Measurements from ENCODE around the gene CD2AP. TPM values are rescaled to one million over a fixed set of nuclear protein-coding genes. Genes with fewer than 3 reads are reported as not detected.
"Not testable (repeated sequence)": the region's sequence is repeated elsewhere in the genome, so short reads cannot be mapped to it uniquely, and the experiment has no call there.

CD2AP gene
- total RNA-seq, 1 experiment from 2014 or later: 29.7 TPM

DNA sequence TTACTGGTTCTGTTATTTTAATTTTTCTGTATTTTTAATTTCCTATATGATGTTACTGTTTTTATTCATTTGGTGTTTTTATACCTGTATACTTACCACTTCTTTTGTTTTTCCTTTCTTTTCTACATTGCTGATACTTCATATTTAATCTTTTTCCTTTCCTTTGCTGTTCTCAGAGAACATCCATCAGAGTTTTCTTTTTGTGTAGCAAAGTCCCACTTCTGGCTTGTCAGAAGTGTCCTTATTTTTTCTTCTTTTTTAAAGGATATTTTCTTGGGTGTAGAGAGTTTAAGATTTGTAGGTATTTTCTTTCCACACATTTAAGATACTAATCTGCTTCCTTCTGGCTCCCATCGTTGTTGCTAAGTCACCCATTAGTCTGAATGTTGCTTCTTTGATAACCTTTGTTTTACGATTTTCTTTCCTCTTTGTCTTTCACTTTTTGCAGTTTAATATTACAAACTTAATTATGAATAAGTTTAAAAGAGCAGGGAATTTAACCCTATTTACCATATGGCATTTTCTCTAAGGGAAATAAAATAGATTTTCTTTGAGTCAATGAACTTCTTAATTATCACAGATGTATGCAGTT, 18.5 kb downstream of the CD2AP start:
- DNase-seq (ENCODE audit: extremely low read depth, low read depth): no peak

DNA sequence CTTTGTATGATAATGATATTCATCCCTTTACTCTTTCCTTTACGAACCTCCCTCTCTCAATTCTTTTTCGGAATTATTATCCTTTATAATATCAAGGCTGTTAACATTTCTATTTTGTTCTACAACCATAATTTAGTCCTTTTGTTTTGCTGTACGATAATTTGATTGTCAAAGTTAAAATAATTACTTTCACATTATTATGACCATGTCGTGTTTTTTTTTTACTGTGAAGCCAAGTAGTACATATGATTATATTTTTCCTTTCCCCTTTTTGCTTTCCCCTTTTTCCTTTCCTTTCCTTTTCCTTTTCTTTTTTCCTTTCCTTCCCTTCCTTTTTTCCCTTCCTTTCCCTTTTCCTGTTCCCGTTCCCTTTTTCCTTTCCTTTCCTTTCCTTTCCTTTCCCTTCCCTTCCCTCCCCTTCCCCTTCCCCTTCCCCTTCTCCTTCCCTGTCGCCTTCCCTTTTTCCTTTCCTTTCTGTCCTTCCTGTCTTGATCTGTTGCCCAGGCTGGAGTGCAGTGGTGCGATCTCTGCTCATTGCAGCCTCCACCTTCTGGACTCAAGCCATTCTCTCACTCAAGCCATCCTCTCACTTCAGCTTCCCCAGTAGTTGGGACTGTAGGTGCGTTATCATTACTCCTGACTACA, 19.5 kb downstream of the CD2AP start:
- no peak for DNase-seq (ENCODE audit: extremely low read depth, low read depth)

- DNase-seq (ENCODE audit: extremely low read depth, low read depth): no peak
Observed at GRCh38 chr6:47502920-47503319, 25.3 kb downstream of the CD2AP start.

DNA sequence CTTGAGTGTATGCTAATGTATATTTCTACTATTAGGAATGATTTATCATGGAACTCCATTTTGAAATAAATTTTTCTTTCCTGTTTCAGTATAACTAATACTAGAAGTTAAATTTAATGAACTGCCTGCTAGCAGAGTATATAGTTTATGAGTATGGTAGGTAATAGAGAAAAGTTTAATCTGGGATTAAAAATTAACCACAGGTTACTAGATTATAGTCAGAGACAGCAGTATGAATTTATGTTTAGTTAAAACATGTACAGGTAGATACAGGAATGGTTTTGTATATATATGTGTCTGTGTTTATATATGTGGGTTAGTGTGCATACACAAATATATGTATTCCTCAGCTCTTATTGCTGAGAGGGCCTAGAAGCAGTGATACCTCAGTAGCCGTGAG, 32.3 kb downstream of the CD2AP start:
- DNase-seq (ENCODE audit: extremely low read depth, low read depth): no peak

GRCh38 chr6:47512872-47513271, 35.3 kb downstream of the CD2AP start:
- no peak for DNase-seq (ENCODE audit: extremely low read depth, low read depth)

- DNase-seq (ENCODE audit: extremely low read depth, low read depth): no peak
Observed at GRCh38 chr6:47519279-47519678, 41.7 kb downstream of the CD2AP start.

DNA sequence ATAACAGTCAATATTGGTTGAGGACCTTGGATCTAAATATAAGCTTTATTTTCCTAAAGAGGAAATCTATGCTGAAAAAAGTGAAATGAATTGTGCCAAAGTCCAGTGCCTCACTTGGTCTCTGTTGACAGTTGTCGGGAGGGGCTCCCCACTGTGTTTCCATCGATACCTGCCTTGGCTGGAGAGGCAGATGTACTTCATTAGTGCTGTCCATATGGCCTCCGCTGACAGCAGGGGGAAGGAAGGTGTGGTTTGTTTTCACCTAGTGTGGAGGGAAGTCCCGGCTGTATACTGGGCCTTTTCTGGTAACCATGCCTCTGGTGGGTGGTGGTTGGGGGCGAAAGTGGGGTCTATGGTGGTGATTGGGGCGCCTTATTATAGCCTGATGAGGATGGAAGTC, 42.7 kb downstream of the CD2AP start:
- DNase-seq (ENCODE audit: extremely low read depth, low read depth): no peak

DNA sequence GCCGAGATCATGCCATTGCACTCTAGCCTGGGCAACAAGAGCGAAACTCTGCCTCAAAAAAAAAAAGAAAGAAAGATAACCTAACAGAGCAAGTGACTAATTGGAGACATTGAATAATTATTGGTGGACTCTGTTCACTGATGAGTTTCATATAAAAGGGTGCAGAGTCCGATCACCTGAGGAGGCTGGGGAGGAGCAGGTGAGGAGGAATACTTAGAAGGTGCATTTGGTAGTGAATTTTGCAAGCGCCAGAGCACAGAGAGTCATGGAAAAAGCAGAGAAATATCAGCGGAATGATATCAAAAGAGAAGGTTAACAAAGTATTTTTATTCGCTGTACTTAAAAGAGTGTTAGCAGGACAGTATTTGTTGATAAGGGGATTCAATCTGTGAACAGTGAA, 44.4 kb downstream of the CD2AP start:
- no peak for DNase-seq (ENCODE audit: extremely low read depth, low read depth)

DNA sequence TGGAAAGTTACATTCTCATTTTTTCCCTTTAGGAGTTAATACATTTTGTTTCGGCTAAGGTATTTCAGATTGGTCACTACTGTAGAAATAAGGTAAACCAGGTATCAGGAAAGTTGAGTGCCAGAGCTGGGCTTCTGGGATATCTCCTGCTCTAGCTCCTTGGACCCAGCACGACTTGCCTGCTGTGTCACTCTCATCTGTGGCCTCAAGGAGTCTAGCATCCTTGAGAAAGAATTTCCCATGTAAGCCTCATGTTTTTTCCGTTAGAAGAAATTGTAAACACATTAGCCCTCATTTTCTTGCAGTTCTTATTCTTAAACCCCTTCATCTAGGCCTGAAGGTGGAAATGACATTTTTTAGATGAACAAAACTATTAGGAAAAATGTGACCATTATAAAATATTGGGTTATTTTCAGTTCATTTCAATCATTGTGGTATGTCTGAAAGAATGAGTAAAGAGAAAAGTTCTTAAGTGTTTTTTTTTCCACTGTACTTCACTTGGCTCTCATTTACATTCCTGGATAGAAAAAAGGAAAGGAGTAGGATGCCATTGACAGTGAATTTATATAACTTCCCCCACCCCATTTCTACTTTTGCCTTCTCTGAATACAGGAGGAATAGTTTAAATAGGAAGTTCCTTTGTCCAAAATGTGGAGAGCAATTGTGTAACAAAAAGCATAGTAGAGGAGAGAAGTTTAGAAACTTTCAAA, 46.7 kb downstream of the CD2AP start:
- no peak for DNase-seq (ENCODE audit: extremely low read depth, low read depth)

DNA sequence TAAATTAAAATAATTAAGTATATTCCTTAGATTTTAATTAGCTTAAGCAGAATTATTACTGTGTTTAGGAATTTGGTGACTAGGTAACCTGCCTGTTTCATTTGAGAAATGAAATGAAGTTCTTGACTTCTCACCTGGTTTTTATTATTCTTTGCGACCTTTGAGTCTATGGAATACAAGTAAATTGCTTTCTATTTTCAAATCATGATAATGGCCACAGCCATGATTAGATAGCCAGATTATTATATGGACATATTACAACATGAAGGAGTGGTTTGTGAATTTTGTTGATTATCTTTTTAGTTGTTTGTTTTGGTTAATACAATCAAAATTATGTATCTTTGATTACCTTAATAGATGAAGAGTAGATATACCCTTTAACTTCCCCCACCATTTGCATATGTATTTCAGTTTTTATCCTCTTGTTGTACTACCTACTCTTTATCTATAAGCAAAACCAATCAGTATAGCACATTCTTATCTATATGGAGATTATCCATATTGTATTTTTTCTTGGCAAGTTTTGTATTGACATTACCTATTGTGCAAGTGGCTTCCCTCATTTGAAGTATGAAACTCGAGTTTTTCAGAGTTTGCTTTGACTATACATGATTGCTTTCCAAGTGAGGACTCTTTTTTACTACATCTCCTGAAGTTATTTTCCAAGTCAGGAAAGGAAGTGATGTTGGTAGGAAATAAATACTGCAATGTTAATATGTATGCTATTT, 47.9 kb downstream of the CD2AP start:
- no peak for DNase-seq (ENCODE audit: extremely low read depth, low read depth)

DNA sequence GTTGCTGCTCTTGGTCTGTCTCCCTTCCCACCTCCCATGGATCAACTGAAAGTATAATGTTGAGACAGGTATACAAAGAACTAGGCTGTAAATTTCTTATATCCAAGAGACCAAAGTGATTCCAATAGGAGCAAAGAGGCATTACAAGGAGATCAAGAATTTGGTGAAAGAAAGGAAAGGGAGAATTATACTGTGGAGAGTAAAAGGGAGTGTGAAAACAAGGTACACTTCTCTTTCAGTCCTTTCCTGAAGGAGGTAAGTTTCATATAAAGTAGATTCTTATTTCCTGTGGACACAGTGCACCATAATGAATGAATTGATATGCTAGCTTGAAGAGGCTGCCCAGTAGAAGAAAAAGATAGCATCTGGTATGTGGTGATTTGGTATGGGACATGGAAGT, 49.7 kb downstream of the CD2AP start:
- no peak for DNase-seq (ENCODE audit: extremely low read depth, low read depth)

- DNase-seq (ENCODE audit: extremely low read depth, low read depth): no peak
Observed at GRCh38 chr6:47529734-47530133, 52.1 kb downstream of the CD2AP start.

GRCh38 chr6:47532981-47533585, 55.5 kb downstream of the CD2AP start:
- DNase-seq (ENCODE audit: extremely low read depth, low read depth): no peak

GRCh38 chr6:47534063-47534462, 56.5 kb downstream of the CD2AP start:
- DNase-seq (ENCODE audit: extremely low read depth, low read depth): no peak

- DNase-seq (ENCODE audit: extremely low read depth, low read depth): no peak
Observed at GRCh38 chr6:47535316-47536225, 58.0 kb downstream of the CD2AP start.

DNA sequence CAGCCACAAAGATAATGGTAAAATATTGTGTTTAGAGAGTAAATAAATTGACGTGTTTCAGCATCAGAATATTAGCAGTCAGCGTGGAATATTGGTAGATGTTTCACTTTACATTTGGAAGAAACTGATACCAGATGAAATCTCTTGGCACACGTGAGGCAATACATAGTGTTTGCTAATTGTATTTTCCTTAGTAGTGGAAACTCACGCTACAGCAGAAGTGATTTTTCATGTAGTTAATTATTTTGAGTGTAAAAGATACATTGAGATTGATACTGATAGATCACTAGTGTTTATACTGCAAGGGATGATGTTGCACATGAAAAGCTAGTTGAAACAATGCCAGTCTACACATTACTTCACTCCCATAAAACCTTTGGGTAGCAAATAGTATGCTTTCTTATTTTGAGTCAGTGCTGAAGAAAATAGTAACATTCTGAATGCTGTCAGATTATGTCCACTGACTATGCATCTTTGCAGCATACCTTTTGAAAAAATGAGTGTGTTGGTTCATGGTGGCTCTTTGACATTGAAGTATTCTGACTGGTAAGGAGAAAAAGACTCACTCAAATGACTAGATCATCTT, 59.3 kb downstream of the CD2AP start:
- no peak for DNase-seq (ENCODE audit: extremely low read depth, low read depth)

DNA sequence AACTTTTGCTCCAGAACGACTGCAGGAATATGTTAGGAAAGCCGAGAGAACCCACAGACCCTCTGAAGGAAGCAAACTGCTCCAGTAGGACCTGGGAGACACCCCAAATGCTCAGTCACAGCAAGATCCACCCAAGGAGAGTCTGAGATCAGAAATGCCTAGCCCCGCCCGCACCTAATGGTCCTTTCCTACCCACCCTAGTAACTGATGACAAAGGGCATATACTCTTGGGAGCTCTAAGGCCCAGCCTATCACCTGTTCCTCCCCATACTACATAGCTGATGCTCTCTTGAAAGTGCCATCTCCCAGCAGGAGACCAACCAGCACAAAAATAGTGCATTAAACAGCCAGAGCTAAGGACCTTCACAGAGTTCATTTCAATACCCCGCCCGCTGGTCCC, 67.6 kb downstream of the CD2AP start:
- DNase-seq (ENCODE audit: extremely low read depth, low read depth): no peak

DNA sequence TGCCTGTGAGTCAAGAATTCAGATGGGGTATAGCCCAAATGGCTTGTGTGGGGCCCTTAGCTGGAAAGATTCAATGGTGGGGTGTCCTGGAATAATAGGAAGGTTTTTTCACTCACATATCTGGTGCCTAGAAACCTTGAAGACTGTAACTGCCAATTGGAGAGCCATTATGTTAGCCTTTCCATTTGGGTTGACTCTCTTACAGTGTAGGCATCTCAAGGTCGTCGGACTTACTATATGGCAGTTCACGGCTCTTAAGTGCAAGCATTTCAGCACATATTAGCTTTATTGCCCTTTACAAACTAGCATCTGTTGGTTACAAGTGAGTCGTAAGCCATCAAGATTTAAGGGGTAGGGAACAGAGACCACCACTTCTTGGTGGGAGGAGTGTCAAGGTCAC, 74.1 kb downstream of the CD2AP start:
- DNase-seq (ENCODE audit: extremely low read depth, low read depth): no peak

GRCh38 chr6:47552319-47552718, 74.7 kb downstream of the CD2AP start:
- no peak for DNase-seq (ENCODE audit: extremely low read depth, low read depth)

GRCh38 chr6:47553243-47553642, 75.7 kb downstream of the CD2AP start:
- DNase-seq (ENCODE audit: extremely low read depth, low read depth): not testable (repeated sequence)
